MM.1S (cell line): Measurements from ENCODE around the gene AUTS2.

Source experiments
- DNase-seq: peaks from one replicate; pipeline ENCODE4 v3.0.0-alpha.2; 2015
- H2AFZ ChIP-seq: fragments of 300-600 bp; sonication (generic); 2 replicates; pipeline ENCODE4 v1.6.0; 2016; ENCODE audit warnings: antibody characterized with exemption, low read length
- H3F3A ChIP-seq: fragments of 300-600 bp; sonication (generic); 2 replicates; pipeline ENCODE4 v1.6.1; 2016; ENCODE audit warnings: mild to moderate bottlenecking, antibody characterized with exemption, low read length, moderate library complexity, mixed read lengths; ENCODE audit not compliant: insufficient read depth
- H3K27ac ChIP-seq: fragments of 300-600 bp; sonication (generic); 2 replicates; pipeline ENCODE4 v1.5.1; 2016; ENCODE audit warnings: mild to moderate bottlenecking, low read length
- H3K27me3 ChIP-seq: fragments of 300-600 bp; sonication (generic); replicated peaks from 2 replicates; pipeline ENCODE4 v1.6.0; 2016; ENCODE audit warnings: low read length; ENCODE audit not compliant: insufficient read depth
- H3K36me3 ChIP-seq: fragments of 300-600 bp; sonication (generic); replicated peaks from 2 replicates; pipeline ENCODE4 v1.6.1; 2016; ENCODE audit warnings: mild to moderate bottlenecking, low read length, mixed read lengths; ENCODE audit not compliant: insufficient read depth
- H3K4me1 ChIP-seq: fragments of 300-600 bp; sonication (generic); 2 replicates; pipeline ENCODE4 v1.6.1; 2016; ENCODE audit warnings: low read length, mixed read lengths
- H3K4me2 ChIP-seq: fragments of 300-600 bp; sonication (generic); 2 replicates; pipeline ENCODE4 v1.6.0; 2016; ENCODE audit warnings: low read depth, low read length
- H3K4me3 ChIP-seq: fragments of 300-600 bp; sonication (generic); 2 replicates; pipeline ENCODE4 v1.5.1; 2016; ENCODE audit warnings: low read length, mixed read lengths
- H3K79me2 ChIP-seq: fragments of 300-600 bp; sonication (generic); 2 replicates; pipeline ENCODE4 v1.6.1; 2016; ENCODE audit warnings: mixed run types, low read length, mixed read lengths
- H3K9ac ChIP-seq: fragments of 300-600 bp; sonication (generic); 2 replicates; pipeline ENCODE4 v1.6.1; 2016; ENCODE audit warnings: low read length, mixed read lengths
- H3K9me2 ChIP-seq: fragments of 300-600 bp; sonication (generic); replicated peaks from 2 replicates; pipeline ENCODE4 v1.6.1; 2016; ENCODE audit warnings: mild to moderate bottlenecking, low read length, mixed read lengths; ENCODE audit not compliant: insufficient read depth
- H3K9me3 ChIP-seq: fragments of 300-600 bp; sonication (generic); replicated peaks from 2 replicates; pipeline ENCODE4 v1.6.1; 2016; ENCODE audit warnings: mild to moderate bottlenecking, low read length, mixed read lengths; ENCODE audit not compliant: insufficient read depth
- H4K20me1 ChIP-seq: fragments of 300-600 bp; sonication (generic); 2 replicates; pipeline ENCODE4 v1.6.1; 2016; ENCODE audit warnings: mild to moderate bottlenecking, low read length, moderate library complexity, mixed read lengths; ENCODE audit not compliant: insufficient read depth
- EZH2 ChIP-seq: fragments of 300-600 bp; sonication (generic); optimal IDR thresholded peaks from 2 replicates; pipeline ENCODE3; 2017; ENCODE audit warnings: low read depth, mild to moderate bottlenecking, antibody characterized with exemption, low read length, mixed read lengths
- EZH2phosphoT487 ChIP-seq: fragments of 300-600 bp; sonication (generic); IDR thresholded peaks from 2 replicates; pipeline ENCODE4 v1.6.1; 2018; ENCODE audit warnings: antibody characterized with exemption, low read length
- TF ChIP-seq, protein P1 (sequence below): fragments of 300-600 bp; sonication (generic); IDR thresholded peaks from 2 replicates; pipeline ENCODE4 v1.5.1; 2016; ENCODE audit warnings: antibody characterized with exemption, low read length, mixed read lengths

Gene AUTS2

DNA sequence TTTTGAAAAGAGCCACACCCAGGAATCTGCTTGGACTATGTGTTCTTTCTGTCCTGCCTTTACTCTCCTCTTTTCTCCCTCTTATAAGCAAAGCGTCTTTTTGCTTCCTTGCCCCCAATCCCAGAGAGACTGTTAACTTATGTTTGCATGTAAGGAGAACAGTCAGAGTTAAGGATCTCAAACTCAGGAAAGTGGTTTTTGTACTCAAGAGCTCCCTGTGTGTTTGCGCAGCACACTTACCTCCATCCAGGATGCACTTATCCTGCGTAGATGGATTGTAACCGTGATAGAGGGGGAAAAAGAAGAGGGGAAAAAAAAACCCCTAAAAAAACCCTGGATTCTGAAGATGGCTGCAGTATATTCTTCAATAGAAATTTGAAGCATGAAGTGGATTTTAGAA is 228.9 kb downstream of the AUTS2 start:
- Histone ChIP-seq H3K9ac (no peak overlapping the region), H3K4me3 (no peak overlapping the region), H3F3A (no peaks in the 10 kb centered on the region), H3K4me2 (no peak overlapping the region), H3K9me2 (no peaks in the 10 kb centered on the region), H3K4me1 (no peaks in the 10 kb centered on the region), H3K36me3 (no peaks in the 10 kb centered on the region), H4K20me1 (no peaks in the 10 kb centered on the region), H3K79me2 (no peaks in the 10 kb centered on the region), H3K27me3 (no peaks in the 10 kb centered on the region), H2AFZ (no peak overlapping the region), H3K9me3 (no peaks in the 10 kb centered on the region), H3K27ac (no peak overlapping the region)
- no peak for DNase-seq
- TF ChIP-seq EZH2 (no peak), EZH2phosphoT487 (no peak)
- TF ChIP-seq, protein P1, sequence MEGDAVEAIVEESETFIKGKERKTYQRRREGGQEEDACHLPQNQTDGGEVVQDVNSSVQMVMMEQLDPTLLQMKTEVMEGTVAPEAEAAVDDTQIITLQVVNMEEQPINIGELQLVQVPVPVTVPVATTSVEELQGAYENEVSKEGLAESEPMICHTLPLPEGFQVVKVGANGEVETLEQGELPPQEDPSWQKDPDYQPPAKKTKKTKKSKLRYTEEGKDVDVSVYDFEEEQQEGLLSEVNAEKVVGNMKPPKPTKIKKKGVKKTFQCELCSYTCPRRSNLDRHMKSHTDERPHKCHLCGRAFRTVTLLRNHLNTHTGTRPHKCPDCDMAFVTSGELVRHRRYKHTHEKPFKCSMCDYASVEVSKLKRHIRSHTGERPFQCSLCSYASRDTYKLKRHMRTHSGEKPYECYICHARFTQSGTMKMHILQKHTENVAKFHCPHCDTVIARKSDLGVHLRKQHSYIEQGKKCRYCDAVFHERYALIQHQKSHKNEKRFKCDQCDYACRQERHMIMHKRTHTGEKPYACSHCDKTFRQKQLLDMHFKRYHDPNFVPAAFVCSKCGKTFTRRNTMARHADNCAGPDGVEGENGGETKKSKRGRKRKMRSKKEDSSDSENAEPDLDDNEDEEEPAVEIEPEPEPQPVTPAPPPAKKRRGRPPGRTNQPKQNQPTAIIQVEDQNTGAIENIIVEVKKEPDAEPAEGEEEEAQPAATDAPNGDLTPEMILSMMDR = no peak

DNA sequence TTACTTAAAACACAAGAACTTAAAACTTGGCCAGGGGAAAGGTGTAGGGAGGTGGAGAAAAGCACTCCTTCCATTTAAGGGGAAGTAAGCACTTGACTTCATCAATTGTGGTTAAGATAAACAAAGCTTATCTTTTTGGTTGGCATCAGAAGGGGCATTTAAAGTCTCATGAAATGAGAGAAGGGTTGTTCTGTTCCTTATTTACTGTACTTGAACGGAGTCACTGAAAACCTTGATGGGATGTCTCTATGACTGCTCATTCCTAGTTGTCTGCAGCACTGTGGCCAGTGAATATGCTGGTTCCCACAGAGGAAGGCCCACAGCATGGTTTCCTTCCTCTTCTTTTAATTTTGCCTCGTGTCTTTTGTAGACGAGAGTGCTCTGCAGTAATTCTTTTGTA is 229.3 kb downstream of the AUTS2 start:
- DNase-seq = no peak
- Histone ChIP-seq H3K4me1 (no peaks in the 10 kb centered on the region), H3K9me2 (no peaks in the 10 kb centered on the region), H3K36me3 (no peaks in the 10 kb centered on the region), H3K27me3 (no peaks in the 10 kb centered on the region), H4K20me1 (no peaks in the 10 kb centered on the region), H3F3A (no peaks in the 10 kb centered on the region), H3K9me3 (no peaks in the 10 kb centered on the region), H3K4me2 (no peak overlapping the region), H3K79me2 (no peaks in the 10 kb centered on the region), H2AFZ (no peak overlapping the region), H3K9ac (no peak overlapping the region), H3K27ac (no peak overlapping the region), H3K4me3 (no peak overlapping the region)
- no peak for TF ChIP-seq EZH2phosphoT487
- TF ChIP-seq EZH2 = no peak
- TF ChIP-seq, protein P1 = no peak

DNA sequence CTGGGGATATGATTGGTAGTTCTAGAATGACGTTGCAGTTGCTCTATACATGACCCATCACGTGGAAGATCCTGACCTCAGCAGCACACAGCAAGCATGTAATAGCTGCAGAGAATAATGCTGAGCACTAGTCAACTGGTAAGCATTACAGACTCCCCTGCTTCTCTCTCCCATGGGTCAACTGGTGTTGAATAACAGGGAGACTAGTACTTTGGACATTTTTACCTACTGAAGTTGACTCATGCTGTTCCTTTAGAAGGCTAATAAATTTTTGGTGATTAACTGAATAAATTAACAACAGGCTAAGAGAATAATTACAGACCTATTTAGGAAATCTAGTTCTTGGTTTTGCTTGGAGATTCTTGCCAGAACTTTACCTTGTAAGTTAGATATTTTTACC is 234.1 kb downstream of the AUTS2 start:
- Histone ChIP-seq H3K4me3 (no peak overlapping the region), H3K9me2 (no peaks in the 10 kb centered on the region), H3F3A (no peaks in the 10 kb centered on the region), H3K79me2 (no peaks in the 10 kb centered on the region), H3K27ac (no peak overlapping the region), H3K4me2 (no peak overlapping the region), H3K9ac (no peak overlapping the region), H3K9me3 (no peaks in the 10 kb centered on the region), H3K4me1 (no peaks in the 10 kb centered on the region), H3K36me3 (no peaks in the 10 kb centered on the region), H3K27me3 (no peaks in the 10 kb centered on the region), H4K20me1 (no peaks in the 10 kb centered on the region), H2AFZ (no peak overlapping the region)
- no peak for DNase-seq
- TF ChIP-seq EZH2 = no peak
- TF ChIP-seq EZH2phosphoT487 = no peak
- TF ChIP-seq, protein P1 = no peak
